Measurements from ENCODE around the gene TNRC6B. TPM values are rescaled to one million over a fixed set of nuclear protein-coding genes. Genes with fewer than 3 reads are reported as not detected.

Gene TNRC6B
- total and polyA plus RNA-seq, 2 donors (not counting 1 experiment from before 2014, with no cell fraction given) = 5.7 to 17.8 TPM

GRCh38 chr22:40342521-40342920 is 164.8 kb downstream of the TNRC6B start:
- H3K27me3 ChIP-seq (ENCODE audit: control insufficient read depth, insufficient read depth, low read length) = no peaks in the 10 kb centered on the region
- no peaks in the 10 kb centered on the region for H3K9me3 ChIP-seq (ENCODE audit: control insufficient read depth, insufficient read depth, low read depth, low read length)
- H3K9ac ChIP-seq (ENCODE audit: insufficient read depth, low read length) = no peak overlapping the region
- H3K27ac ChIP-seq (ENCODE audit: insufficient read depth, low read length) = no peak overlapping the region
- no peak overlapping the region for H3K4me2 ChIP-seq (ENCODE audit: extremely low read depth, insufficient read depth, low read length)
- no peaks in the 10 kb centered on the region for H3K36me3 ChIP-seq (ENCODE audit: control insufficient read depth, insufficient read depth, low read length)
- no peak for DNase-seq (ENCODE audit: low read depth in 2 of 2)
- no peak overlapping the region for H3K4me3 ChIP-seq (replicated peaks in 1 of 4; ENCODE audit: control extremely low read depth in 1 of 4, insufficient read depth in 1 of 4, low read depth in 3 of 4, low read length in 4 of 4)
- peaks cover 3% of the 10 kb centered on the region for H3K4me1 ChIP-seq (ENCODE audit: control insufficient read depth, extremely low read depth, insufficient read depth, low read length)
- peaks cover 8% of the 10 kb centered on the region for H3K79me2 ChIP-seq (ENCODE audit: control insufficient read depth, insufficient read depth, low read length)
- TF ChIP-seq EZH2 (IDR thresholded peaks at IDR 0.05; ENCODE audit: low read length, missing control alignments) (no peak), CTCF (conservative IDR thresholded peaks at IDR 0.05 in 1 of 2, IDR thresholded peaks at IDR 0.05 in 1 of 2; ENCODE audit: low read depth in 1 of 2, low read length in 2 of 2) (no peak)
- no peaks in the 10 kb centered on the region for H4K20me1 ChIP-seq (ENCODE audit: control insufficient read depth, extremely low read depth, insufficient read depth, low read length)
- no peak overlapping the region for H2AFZ ChIP-seq (ENCODE audit: low read length)

GRCh38 chr22:40345271-40345670 is 167.5 kb downstream of the TNRC6B start:
- Histone ChIP-seq H3K4me1 (ENCODE audit: control insufficient read depth, extremely low read depth, insufficient read depth, low read length) (peaks cover 7% of the 10 kb centered on the region), H2AFZ (ENCODE audit: low read length) (no peak overlapping the region), H3K27me3 (ENCODE audit: control insufficient read depth, insufficient read depth, low read length) (no peaks in the 10 kb centered on the region), H3K4me3 (replicated peaks in 1 of 4; ENCODE audit: control extremely low read depth in 1 of 4, insufficient read depth in 1 of 4, low read depth in 3 of 4, low read length in 4 of 4) (peak overlapping the region in 3 of 4 experiments; percentile 78 to 99 (median 87)), H3K9ac (ENCODE audit: insufficient read depth, low read length) (no peak overlapping the region), H3K79me2 (ENCODE audit: control insufficient read depth, insufficient read depth, low read length) (peaks cover 26% of the 10 kb centered on the region), H3K27ac (ENCODE audit: insufficient read depth, low read length) (no peak overlapping the region), H3K36me3 (ENCODE audit: control insufficient read depth, insufficient read depth, low read length) (no peaks in the 10 kb centered on the region), H3K9me3 (ENCODE audit: control insufficient read depth, insufficient read depth, low read depth, low read length) (no peaks in the 10 kb centered on the region), H4K20me1 (ENCODE audit: control insufficient read depth, extremely low read depth, insufficient read depth, low read length) (no peaks in the 10 kb centered on the region), H3K4me2 (ENCODE audit: extremely low read depth, insufficient read depth, low read length) (peak overlapping the region; percentile 99)
- DNase-seq (ENCODE audit: low read depth in 2 of 2) = peak in 1 of 2 donors; percentile 52
- TF ChIP-seq EZH2 (IDR thresholded peaks at IDR 0.05; ENCODE audit: low read length, missing control alignments) (no peak), CTCF (conservative IDR thresholded peaks at IDR 0.05 in 1 of 2, IDR thresholded peaks at IDR 0.05 in 1 of 2; ENCODE audit: low read depth in 1 of 2, low read length in 2 of 2) (no peak)

- Histone ChIP-seq H3K4me2 (ENCODE audit: extremely low read depth, insufficient read depth, low read length) (peak overlapping the region; percentile 99), H3K79me2 (ENCODE audit: control insufficient read depth, insufficient read depth, low read length) (peaks cover 26% of the 10 kb centered on the region), H3K4me3 (replicated peaks in 1 of 4; ENCODE audit: control extremely low read depth in 1 of 4, insufficient read depth in 1 of 4, low read depth in 3 of 4, low read length in 4 of 4) (peak overlapping the region; percentile 78 to 99 (median 86)), H3K27me3 (ENCODE audit: control insufficient read depth, insufficient read depth, low read length) (no peaks in the 10 kb centered on the region), H3K9me3 (ENCODE audit: control insufficient read depth, insufficient read depth, low read depth, low read length) (no peaks in the 10 kb centered on the region), H2AFZ (ENCODE audit: low read length) (peak overlapping the region; percentile 9), H4K20me1 (ENCODE audit: control insufficient read depth, extremely low read depth, insufficient read depth, low read length) (no peaks in the 10 kb centered on the region), H3K9ac (ENCODE audit: insufficient read depth, low read length) (peak overlapping the region; percentile 47), H3K4me1 (ENCODE audit: control insufficient read depth, extremely low read depth, insufficient read depth, low read length) (peaks cover 7% of the 10 kb centered on the region), H3K27ac (ENCODE audit: insufficient read depth, low read length) (peak overlapping the region; percentile 48), H3K36me3 (ENCODE audit: control insufficient read depth, insufficient read depth, low read length) (peaks cover 3% of the 10 kb centered on the region)
- TF ChIP-seq CTCF (conservative IDR thresholded peaks at IDR 0.05 in 1 of 2, IDR thresholded peaks at IDR 0.05 in 1 of 2; ENCODE audit: low read depth in 1 of 2, low read length in 2 of 2) = no peak
- TF ChIP-seq EZH2 (IDR thresholded peaks at IDR 0.05; ENCODE audit: low read length, missing control alignments) = no peak
- DNase-seq (ENCODE audit: low read depth in 2 of 2) = peak in 1 of 2 donors; percentile 49
Measured at GRCh38 chr22:40345815-40346184, 168.1 kb downstream of the TNRC6B start.

Measured in fibroblast of lung (primary cell).